Loucy (cell line): ENCODE measurements around the gene DNM2.

Experiments
- EZH2phosphoT487 ChIP-seq: fragments of 200-600 bp; IDR thresholded peaks from 2 replicates; pipeline ENCODE4 v1.6.1; 2018; ENCODE audit warnings: antibody characterized with exemption, mild to moderate bottlenecking, moderate library complexity, borderline replicate concordance
- TF ChIP-seq, protein P1 (sequence below): fragments of 200-600 bp; sonication (generic); conservative IDR thresholded peaks from 2 replicates; pipeline ENCODE4 v1.5.1; 2014; ENCODE audit warnings: mild to moderate bottlenecking, antibody characterized with exemption, low read length

DNA sequence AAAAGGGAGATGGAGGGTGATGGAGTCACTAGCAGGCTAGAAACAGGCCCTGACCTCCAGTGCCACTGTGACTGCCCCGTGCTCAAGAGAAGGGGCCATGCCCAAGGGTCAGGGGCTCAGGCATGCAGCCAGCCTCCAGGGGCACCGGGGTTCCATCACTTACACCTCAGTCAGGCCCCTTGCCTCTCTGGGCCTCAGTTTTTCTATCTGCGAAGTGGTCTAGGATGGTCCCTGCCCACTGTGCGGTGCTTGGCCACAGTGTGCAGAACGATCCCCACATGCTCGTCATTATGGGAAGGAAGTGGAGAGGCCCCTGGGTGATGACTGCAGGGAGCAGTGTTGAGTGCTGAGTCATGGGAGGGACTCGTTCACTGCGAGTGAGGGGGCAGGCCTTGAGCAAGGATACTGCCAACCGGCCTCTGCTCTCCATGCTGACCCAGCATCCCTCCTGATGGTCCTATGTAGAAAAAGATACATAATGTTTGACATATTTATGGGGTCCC is 95.1 kb downstream of the DNM2 start:
- TF ChIP-seq, protein P1, sequence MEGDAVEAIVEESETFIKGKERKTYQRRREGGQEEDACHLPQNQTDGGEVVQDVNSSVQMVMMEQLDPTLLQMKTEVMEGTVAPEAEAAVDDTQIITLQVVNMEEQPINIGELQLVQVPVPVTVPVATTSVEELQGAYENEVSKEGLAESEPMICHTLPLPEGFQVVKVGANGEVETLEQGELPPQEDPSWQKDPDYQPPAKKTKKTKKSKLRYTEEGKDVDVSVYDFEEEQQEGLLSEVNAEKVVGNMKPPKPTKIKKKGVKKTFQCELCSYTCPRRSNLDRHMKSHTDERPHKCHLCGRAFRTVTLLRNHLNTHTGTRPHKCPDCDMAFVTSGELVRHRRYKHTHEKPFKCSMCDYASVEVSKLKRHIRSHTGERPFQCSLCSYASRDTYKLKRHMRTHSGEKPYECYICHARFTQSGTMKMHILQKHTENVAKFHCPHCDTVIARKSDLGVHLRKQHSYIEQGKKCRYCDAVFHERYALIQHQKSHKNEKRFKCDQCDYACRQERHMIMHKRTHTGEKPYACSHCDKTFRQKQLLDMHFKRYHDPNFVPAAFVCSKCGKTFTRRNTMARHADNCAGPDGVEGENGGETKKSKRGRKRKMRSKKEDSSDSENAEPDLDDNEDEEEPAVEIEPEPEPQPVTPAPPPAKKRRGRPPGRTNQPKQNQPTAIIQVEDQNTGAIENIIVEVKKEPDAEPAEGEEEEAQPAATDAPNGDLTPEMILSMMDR, result no peak
- no peak for TF ChIP-seq EZH2phosphoT487
